T-helper 9 cell (primary cell): ENCODE results near the gene PRKG2.
"Not testable (repeated sequence)": the region's sequence is repeated elsewhere in the genome, so short reads cannot be mapped to it uniquely, and the experiment has no call there.

Source experiments
- DNase-seq: peaks from one replicate; pipeline ENCODE4 v3.0.0-alpha.2; 2020

The PRKG2 gene

DNA sequence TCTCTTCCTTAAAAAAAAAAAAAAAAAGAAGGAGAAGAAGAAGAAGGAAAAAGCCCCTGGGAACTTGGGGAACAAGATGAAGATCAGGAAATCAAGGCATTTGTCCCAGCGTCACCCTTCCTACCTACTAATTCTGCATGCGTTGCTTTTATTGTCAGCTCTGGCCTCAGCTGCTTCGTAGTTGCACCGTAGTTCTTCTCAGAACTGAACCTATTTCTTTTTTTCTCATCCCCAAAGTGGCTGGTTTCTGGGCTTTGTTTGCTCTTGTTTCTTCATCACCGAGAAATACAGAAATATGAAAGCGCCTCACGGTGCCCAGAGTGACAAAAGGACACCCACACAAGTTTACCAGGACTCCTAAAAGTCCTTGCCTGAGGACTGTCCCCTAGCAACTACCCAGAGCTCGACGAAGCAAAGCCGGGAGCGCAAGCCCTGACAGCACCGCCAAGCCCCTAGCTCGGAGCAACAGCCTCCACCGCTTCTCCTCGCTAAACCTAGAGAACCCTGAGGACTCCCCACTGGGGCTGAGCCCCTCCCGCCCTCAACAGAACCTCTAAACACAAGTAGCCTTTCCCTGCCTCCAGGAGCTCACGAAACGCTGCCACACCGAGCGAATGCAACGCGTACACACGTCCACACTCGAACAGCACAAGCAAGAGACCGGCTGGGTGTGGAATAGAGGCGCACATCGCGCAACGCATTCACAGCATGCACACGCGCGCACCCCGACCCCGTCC lies 710 bp downstream of the PRKG2 start:
- DNase-seq, result no peak

DNA sequence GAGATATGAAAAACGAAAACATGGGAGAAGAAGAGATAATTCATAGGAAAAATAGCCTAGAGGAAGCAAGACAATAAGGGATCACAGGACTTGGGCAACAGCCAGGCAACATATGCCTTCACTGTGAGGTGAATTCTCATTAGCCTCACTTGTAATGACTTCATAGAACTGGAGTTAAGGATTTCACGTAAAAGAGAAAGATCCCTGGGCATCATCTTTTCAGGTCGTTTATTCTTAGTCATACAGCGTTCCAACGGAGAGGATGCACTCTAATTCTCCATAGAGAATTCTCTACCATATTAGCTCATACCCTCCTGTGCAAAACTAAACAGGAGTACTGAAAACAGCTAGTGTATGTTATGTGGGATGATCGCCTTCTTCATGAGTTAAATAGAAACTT lies 1.4 kb downstream of the PRKG2 start:
- DNase-seq, result no peak

DNA sequence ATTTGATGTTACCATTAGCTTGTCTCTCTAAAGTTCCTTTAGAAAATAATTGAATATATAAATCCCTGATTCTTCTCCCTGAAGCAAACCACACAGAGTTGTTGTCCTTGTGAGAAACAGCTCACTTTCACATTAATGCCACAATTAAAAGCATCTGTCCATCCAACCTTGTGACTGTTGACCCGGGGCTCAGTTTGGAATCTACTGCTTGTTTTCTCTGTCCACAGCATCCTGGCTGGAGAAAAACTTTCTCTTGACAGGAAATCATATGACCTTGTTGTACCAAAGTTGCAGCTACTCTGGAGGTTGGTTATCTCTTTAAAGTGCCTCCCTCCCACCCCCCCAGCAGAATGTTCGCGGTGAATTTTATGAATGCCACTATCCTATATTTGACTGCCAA lies 3.1 kb downstream of the PRKG2 start:
- no peak for DNase-seq

DNA sequence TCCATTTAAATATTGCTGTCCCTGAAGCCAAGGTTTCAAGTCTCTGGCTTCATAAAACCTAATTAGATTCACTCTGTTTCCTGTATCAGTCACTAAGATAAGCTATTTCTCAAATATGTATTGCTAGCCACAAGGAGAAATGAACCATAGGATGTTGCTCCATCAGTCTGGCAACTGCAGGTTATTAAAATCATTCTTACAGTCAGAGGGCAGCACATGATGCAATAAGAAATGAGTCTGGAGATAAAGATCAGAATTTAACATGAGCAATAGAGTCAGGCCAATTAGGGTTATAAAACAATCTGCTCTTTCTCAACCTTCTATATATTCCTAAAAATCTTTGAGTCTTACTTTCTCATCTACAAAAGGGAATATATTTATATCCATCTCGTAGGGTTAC lies 7.2 kb downstream of the PRKG2 start:
- no peak for DNase-seq

DNA sequence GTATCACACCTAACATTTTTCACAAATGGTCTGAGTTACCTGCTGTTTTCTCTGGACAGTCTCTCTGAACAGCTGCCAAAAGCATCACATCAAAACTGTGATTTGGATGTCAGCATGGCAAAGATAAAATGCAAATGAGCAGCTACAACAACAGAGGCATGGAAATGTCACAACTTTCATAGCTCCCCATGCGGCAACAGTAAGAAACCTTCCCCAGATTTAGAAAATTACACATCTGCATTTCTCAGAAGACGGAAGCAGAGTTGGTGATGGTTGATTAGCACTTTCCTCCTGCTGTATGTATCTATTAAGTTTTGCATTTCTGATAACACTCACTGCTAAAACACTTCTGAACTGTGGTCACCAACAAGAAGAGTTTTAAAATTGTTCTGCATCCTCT lies 9.7 kb downstream of the PRKG2 start:
- no peak for DNase-seq

DNA sequence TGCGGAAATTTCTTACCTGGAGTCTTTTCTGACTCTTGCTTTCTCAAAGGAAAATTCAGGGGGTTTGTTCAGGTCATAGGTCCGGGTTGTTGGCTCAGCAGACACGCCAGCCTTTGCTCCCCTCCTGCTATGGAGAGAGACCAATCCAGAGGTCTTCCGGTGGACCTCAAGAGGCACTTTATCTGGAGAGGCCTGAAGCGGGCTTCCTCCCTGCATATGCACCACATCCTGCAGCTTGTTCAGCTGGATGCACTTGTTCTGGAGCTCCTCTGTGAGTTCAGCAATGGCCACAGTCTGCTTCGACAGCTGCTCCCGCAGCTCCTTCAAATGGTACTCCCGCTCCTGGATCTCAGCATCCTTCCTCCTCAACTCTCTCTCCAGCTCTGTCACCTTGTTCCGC lies 10.5 kb downstream of the PRKG2 start:
- no peak for DNase-seq

DNA sequence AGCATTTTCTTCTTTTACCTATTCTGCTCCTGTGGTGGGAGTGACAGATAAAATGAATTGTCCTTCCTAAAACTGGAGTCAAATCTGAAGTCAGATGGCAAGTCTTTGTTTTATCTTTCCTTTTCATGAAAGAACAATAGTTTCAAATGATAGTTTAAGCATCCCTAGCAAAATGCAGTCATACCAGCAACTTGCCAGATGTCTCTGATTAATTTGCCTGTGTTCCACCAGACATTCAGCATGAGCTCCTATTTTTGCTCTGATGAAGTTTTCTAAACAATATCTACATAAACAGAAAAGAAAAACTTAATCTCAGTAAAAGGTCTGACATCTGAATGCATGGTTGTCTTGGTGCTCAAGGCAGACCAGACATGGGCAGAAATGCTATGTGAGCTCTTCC lies 15.2 kb downstream of the PRKG2 start:
- DNase-seq, result no peak

DNA sequence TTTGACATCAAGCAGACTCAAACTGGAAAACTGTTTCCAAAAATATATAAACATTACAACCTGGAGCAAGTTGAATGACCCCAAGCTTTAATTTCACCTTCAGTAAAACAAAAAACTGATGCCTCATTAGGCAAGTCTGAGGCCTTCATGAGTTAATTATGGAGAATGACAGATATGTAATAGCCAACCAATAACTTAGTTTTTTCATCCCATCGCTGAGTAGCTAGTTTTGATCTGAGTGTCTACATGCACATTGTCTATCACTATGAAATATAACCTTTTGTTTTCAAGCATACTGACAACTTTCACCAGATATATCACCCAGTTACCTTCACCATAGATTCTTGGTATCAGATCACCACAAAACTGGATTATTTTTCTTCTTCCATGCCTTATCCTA lies 16.4 kb downstream of the PRKG2 start:
- DNase-seq, result no peak

DNA sequence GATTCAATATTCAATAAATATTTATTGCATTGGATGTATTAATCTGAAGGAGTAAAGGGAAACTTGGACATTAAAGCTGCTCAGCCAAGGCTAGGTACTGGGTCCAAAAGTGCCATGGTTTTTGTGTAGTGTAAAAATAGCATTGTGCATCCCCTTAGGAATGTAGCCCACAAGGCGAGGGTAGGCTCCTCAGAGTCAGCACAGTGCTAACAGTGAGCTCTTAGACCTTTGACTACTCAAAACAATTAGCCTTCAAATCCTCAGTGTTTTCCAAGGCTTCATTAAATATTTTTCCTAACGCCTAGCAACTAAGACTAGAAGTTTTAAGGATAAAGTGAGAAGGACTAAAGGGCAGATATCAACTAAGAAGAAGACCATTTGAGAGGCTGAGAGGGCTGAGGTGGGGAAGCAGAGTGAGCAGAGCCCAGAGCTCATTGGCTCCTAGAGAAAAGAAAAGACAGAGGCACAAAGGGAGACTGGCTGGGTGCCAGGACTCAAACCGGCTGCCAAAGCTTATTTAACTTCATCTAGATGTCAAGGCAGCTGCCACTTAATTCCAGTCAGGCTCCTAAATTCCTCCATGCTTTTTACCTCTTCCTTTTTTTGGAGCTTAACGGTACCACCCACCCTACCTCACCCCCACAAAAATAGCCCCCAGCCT lies 17.0 kb downstream of the PRKG2 start:
- DNase-seq, result no peak

DNA sequence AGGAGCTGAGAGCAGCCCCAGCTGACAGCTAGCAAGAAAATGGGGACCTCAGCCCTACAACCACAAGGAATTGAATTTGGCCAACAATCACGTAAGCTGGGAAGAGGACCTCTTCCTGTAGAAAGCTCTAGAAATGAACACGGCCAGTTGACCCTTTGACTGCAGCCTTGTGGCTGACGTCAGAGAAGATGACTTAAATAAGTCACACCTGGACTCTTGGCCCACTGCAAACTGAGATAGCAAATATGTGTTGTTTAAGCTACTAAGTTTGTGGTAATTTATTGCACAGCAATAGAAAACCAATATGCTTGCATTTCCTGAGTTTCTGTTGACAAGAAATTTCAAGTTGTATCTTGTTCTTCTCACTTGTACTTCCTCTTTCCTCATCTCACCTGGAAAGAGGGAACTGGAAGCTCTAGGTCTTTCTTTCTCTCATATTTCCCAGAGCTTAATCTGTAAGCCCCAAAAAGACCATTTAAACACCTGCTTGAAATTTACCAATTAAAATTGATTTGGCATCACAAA lies 18.8 kb downstream of the PRKG2 start:
- DNase-seq, result no peak

DNA sequence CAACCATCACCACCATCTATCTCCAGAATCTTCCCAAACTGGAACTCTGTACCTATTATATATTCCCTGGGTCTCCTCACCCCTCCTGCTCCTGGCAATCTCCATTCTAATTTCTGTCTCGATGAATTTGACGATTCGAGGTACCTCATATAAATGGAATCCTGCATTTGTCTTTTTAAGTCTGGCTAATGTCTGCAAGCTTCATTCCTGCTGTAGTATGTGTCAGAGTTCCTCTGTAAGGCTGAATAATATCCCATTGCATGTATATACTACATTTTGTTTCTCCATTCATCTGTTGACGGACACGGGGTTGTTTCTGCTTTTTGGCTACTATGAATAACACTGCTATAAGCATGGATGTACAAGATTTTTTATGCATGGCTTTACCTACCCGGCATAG lies 19.5 kb downstream of the PRKG2 start:
- no peak for DNase-seq

DNA sequence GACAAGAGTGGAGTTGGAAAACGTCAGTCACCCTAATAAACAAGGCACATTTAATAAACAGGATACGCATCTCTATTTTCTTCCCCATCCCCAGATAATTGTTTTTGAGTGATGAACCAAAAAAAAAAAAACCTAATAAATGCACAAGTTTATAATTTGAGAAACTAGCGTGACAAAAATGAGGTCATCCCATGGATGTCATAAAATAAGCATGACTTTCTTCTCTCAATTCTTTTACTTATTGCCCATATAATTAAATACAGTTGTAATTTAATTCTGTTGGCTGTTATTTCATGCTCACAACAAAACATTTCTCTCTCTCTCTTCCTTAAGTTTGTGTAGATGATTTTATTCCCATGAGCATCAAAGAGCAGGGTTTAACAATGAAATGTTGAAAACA lies 20.7 kb downstream of the PRKG2 start:
- DNase-seq, result no peak

DNA sequence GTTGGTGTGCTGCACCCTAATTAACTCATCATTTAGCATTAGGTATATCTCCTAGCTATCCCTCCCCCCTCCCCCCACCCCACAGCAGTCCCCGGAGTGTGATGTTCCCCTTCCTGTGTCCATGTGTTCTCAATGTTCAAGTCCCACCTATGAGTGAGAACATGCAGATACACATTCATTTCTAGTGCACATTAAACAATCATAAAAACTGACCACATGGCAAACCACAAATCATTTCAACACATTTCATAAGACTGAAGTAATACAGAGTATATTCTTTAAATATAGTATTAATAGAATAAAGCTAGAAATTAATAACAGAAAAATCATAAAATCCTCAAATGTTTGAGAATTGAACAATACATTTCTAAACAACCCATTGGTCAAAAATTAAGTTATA lies 34.1 kb downstream of the PRKG2 start:
- no peak for DNase-seq

DNA sequence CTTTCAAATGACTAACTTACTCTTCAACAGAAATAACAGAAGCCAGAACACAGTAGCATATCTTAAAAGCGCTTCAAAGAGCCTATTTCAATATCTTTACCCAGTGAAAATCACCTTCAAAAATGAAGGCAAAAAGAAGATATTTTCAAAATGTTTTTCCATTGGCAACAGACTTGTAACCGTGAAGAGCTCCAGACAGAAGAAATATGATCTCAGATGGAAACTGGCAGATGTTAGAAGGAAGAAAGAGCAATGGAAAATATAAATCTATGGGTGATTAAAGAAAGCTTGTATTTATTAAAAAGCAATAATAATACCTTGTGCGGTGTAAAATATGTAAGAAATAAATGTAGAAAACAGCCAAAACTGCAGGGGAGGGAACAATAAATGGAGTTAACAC lies 35.7 kb downstream of the PRKG2 start:
- no peak for DNase-seq

DNA sequence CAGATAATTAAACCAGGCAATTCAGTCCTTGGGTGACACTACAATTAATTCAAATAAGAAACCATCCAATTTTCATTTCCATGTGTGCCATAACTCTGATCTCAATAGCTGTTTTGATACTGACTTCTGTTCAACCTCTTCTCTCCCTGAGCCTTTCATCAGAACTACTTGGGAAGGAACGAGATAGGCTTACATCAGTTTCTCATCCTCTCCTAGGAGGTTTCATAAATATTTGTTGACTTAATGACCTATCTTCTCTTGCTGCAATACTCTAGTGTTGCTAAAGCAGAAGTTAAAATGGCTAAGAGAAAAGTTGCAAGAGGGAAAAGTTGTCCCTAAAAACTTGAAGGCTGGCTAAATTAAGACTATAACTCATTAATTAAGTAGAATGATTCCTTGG lies 41.8 kb downstream of the PRKG2 start:
- DNase-seq, result no peak

DNA sequence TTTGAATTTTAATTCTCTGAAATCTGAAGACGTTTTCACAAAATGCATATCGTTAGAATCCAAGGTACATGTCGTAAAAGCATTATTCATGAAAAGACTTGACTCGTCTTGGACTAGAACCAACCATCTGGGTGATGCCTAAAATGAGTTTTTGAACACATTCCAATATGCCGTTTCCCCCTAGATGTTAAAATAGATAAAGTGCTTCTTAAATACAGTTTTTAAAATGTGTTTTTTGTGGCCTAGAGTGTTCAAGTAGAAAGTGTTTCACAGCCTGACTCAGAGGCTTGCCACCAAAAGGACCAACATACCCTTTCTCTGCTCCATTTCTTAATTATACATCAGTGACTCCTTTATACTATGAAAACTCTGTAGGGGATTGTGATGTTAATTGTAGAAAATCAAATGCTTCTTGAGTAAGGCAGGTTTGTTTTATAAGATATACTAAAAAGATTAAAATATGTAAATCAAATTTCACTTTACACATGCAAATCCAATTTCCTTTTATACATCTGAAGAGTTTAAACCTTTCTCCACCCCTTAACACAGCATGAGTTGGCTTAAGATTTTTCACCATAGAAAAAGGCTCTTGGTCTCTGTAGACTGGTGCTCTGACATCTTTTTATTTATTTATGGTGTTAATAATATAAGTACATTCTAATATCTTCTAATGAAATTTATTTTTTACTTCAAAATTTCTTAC lies 48.4 kb downstream of the PRKG2 start:
- DNase-seq, result no peak

DNA sequence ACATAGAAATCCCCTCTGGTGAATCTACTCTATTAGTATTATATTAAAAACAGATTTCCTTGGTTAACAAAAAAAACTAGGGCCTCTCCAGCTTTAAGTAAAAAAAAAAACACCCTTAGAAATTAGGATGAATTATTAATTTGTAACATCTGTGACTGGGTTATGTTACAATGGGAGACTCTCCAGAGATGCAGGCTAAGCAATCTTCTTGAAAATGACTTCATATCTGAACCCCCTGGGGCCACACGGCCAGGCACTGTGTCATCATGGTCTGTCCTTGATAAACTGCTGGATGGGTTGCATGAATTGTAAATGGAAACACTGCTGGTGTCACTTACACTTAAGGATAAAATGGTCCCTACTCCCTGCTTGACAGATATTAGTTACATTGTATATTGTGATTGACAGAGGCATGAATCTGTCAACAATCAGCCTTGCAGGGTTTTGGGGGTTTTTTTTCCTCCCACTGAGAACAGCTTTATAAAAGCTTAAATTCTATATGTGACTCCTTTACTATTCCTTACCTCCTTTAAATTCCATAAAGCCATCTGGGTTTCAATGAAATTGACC lies 49.1 kb downstream of the PRKG2 start:
- DNase-seq, result no peak

DNA sequence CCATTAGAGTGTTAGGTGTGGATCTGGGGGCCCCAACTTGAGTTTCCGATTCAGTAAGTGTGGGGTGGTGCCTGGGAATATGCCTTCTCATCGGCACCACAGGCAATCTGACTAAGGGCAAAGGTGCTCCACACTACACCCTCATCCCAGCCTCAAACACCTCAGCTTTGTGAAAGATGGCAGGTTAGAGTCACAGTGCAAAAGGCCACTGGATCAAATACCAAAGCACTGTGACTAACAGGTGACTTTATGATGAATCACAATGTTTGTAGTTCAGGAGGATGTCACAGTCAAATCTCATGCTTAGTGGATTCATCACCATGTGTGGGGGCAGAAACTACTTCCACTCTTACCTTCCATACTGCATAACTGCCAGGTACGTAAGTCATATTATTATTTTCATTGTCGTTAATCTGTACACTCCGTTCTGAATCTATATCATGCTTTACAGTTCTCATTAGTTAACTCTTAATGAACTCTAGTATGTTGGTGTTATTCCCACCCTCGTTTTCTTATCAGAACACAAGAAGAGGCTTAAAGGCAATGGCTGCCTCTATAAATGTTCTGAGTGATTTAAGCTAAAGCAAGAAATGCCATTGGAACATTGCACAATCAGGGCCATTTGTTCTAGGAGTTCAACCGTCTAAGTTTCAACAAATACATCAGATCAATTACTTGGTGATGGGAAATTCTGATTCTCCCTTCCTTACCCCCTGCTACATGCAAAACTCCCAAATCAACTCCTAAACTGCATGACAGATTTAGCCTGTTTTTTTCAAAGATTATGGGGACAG lies 50.2 kb downstream of the PRKG2 start:
- no peak for DNase-seq

DNA sequence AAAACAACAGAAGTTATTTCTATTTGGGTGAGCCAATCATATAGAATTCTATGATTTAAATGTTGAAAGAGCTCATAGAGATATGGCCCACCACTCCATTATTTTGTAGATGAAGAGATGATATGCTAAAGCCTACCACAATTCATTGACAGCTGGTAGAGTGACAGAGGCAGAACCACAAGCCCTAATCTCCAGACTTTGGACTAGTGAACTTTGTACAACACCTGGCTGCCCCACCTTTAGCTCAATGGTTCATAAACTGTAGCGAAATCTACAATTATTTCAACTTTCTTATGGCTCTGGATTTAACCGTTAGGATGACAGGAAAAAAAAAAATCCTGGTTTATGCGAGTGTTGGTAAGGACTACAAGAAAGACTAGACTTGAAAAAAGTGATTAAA lies 50.9 kb downstream of the PRKG2 start:
- no peak for DNase-seq

DNA sequence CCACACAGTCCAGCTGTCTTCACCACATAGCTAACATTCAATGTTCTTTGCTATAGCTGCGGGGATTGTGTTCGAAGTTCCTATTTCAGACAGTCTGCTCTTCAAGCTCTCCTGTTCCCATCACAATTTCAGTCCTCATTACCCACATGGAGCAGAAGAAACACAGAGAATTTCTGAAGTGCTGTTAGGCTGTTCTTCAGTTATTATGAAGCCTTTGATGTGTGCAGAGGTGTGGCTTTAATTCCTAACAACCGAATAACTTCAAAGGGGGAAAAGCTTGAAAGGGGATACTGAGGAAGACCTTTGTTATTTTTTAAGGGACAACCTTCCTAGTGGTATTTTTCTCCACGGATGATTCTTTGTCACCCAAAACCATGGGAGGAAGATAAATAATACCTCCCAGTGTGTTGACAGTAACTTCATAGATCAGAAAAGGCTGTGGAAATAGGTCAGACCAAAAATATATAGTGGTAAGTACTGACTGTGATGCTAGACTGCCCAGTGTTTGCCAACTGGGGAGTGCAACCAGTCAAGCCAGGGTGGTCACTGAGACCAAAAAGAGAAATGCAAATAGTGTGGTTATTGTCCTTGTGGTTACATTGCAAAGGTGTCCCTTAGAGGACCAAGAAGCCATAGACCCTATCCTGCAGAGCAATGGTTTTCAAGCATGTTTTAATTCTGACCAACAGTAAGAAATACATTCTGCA lies 52.1 kb downstream of the PRKG2 start:
- no peak for DNase-seq

DNA sequence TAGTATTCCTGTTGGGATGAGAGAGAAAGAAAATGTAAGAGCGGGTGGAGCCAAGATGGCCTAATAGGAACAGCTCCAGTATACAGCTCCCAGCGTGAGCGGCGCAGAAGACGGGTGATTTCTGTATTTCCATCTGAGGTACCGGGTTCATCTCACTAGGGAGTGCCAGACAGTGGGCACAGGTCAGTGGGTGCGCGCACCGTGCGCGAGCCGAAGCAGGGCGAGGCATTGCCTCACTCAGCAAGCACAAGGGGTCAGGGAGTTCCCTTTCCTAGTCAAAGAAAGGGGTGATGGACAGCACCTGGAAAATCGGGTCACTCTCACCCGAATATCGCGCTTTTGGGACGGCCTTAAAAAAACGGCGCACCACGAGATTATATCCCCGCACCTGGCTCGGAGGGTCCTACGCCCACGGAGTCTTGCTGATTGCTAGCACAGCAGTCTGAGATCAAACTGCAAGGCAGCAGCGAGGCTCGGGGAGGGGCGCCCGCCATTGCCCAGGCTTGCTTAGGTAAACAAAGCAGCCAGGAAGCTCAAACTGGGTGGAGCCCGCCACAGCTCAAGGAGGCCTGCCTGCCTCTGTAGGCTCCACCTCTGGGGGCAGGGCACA lies 61.2 kb downstream of the PRKG2 start:
- not testable (repeated sequence) for DNase-seq
